HepG2 (cell line): ENCODE results near the gene MAP2K3. TPM values are rescaled to one million over a fixed set of nuclear protein-coding genes. Genes with fewer than 3 reads are reported as not detected.

Experiments used
- ARHGAP35 ChIP-seq: sonication (generic); formaldehyde crosslinking; IDR thresholded peaks from 2 replicates; pipeline ENCODE4 v1.9.0; 2022; ENCODE audit warnings: mild to moderate bottlenecking, inconsistent platforms, moderate library complexity, missing genetic modification reagents, borderline replicate concordance
- IKZF5 ChIP-seq: IDR thresholded peaks from 2 replicates; pipeline ENCODE4 v1.6.1; 2018; ENCODE audit warnings: missing genetic modification reagents, mild to moderate bottlenecking, missing compliant biosample characterization
- MEIS2 ChIP-seq: sonication (generic); formaldehyde crosslinking; IDR thresholded peaks from 2 replicates; pipeline ENCODE4 v1.9.0; 2021; ENCODE audit warnings: mild to moderate bottlenecking, missing genetic modification reagents
- MYC ChIP-seq: sonication (generic); formaldehyde crosslinking; IDR thresholded peaks from 2 replicates; pipeline ENCODE4 v1.9.0; 2021; ENCODE audit warnings: missing genetic modification reagents, borderline replicate concordance
- NR2C2 ChIP-seq: sonication (generic); formaldehyde crosslinking; IDR thresholded peaks from 2 replicates; pipeline ENCODE4 v1.4.0; 2020; ENCODE audit warnings: missing genetic modification reagents, mild to moderate bottlenecking, moderate library complexity, borderline replicate concordance
- POLR2AphosphoS5 ChIP-seq: IDR thresholded peaks from 2 replicates; pipeline ENCODE4 v1.6.1; 2012; ENCODE audit warnings: low read depth, low read length
- SIN3B ChIP-seq: fragments of 150-350 bp; IDR thresholded peaks from 2 replicates; pipeline ENCODE4 v1.6.1; 2014; ENCODE audit warnings: low read length
- SRY ChIP-seq: sonication (generic); formaldehyde crosslinking; IDR thresholded peaks from 2 replicates; pipeline ENCODE4 v1.8.0; 2022; ENCODE audit warnings: mild to moderate bottlenecking, missing genetic modification reagents
- TFE3 ChIP-seq: IDR thresholded peaks from 2 replicates; pipeline ENCODE4 v1.6.1; 2016
- YEATS4 ChIP-seq: sonication (generic); formaldehyde crosslinking; IDR thresholded peaks from 2 replicates; pipeline ENCODE4 v1.4.0; 2020; ENCODE audit warnings: missing genetic modification reagents, borderline replicate concordance
- ZHX2 ChIP-seq, 2 experiments: sonication (generic) in 1 of 2; formaldehyde crosslinking in 1 of 2; IDR thresholded peaks; 2 replicates each; pipeline versions ENCODE4 v1.6.1 to v1.9.0; 2014 to 2022; ENCODE audit warnings: antibody characterized with exemption in 1 of 2, borderline replicate concordance in 1 of 2, inconsistent platforms in 1 of 2, low read depth in 1 of 2, missing genetic modification reagents in 1 of 2
- ZNF232 ChIP-seq: sonication (generic); formaldehyde crosslinking; IDR thresholded peaks from 2 replicates; pipeline ENCODE4 v1.4.0; 2020; ENCODE audit warnings: missing genetic modification reagents, borderline replicate concordance
- ZNF432 ChIP-seq: sonication (generic); formaldehyde crosslinking; IDR thresholded peaks from 2 replicates; pipeline ENCODE4 v1.5.0; 2020; ENCODE audit warnings: missing genetic modification reagents, mild to moderate bottlenecking, borderline replicate concordance
- ZNF451 ChIP-seq: sonication (generic); formaldehyde crosslinking; IDR thresholded peaks from 2 replicates; pipeline ENCODE4 v1.5.0; 2020; ENCODE audit warnings: mild to moderate bottlenecking, missing genetic modification reagents
- ZNF878 ChIP-seq: sonication (generic); formaldehyde crosslinking; IDR thresholded peaks from 2 replicates; pipeline ENCODE4 v1.8.1; 2023; ENCODE audit warnings: mild to moderate bottlenecking, missing genetic modification reagents, moderate library complexity
- polyA plus RNA-seq, 8 experiments: library from polyadenylated mRNA; depleted of rRNA in 3 of 8; stranded (reverse) in 7 of 8; unstranded in 1 of 8; fragments of >200 nt; fragmentation: Illumina TruSeq in 4 of 8; extraction: Trizol in 4 of 8; gene quantifications; 2 replicates each; pipeline versions ENCODE4 v1.2.1 to v1.2.3, GENCODE V29; 2011 to 2016; ENCODE audit warnings: low read depth in 4 of 8, missing spikeins in 1 of 8, mixed read lengths in 1 of 8; ENCODE audit not compliant: insufficient read depth in 1 of 8
- total RNA-seq, 5 experiments: library from RNA; depleted of rRNA; stranded (reverse); fragments of >200 nt; fragmentation: Illumina TruSeq; extraction: Trizol; gene quantifications; 2 replicates each; pipeline ENCODE4 v1.2.3, GENCODE V29; 2016; ENCODE audit warnings: low read depth in 1 of 5
- TF ChIP-seq, protein P1 (sequence below): sonication (generic); formaldehyde crosslinking; IDR thresholded peaks from 2 replicates; pipeline ENCODE4 v1.5.0; 2020; ENCODE audit warnings: missing genetic modification reagents
- TF ChIP-seq, protein P2 (sequence below): sonication (generic); formaldehyde crosslinking; IDR thresholded peaks from 2 replicates; pipeline ENCODE4 v1.9.0; 2022; ENCODE audit warnings: missing genetic modification reagents, mild to moderate bottlenecking, borderline replicate concordance

Gene MAP2K3
- total and polyA plus RNA-seq, 2 of the 13 experiments (the other 11 are each of a cell fraction or from before 2014, with no cell fraction given): 20.5 to 27.4 TPM

GRCh38 chr17:21286066-21286770 is 1.7 kb downstream of the MAP2K3 start (continued):
- TF ChIP-seq ZNF451 (no peak), ZHX2 (IDR thresholded peaks at IDR 0.05; ENCODE audit: low read depth) (no peak), ZHX2 (CRISPR knock-in tag; IDR thresholded peaks at IDR 0.05; ENCODE audit: borderline replicate concordance) (no peak), ZNF878 (peak; percentile 66; the same call in 1 of the 2 replicates), ARHGAP35 (CRISPR knock-in tag) (no peak), NR2C2 (CRISPR knock-in tag) (0 out of 2 replicates have a peak, but pooled peaks have one; percentile 21), MYC (CRISPR knock-in tag) (peak; percentile 90; the same call in 1 of the 2 replicates), POLR2AphosphoS5 (peak; percentile 83), YEATS4 (CRISPR knock-in tag) (peak; percentile 54), SRY (CRISPR knock-in tag) (no peak), IKZF5 (CRISPR knock-in tag) (peak; percentile 44; the same call in 1 of the 2 replicates), TFE3 (CRISPR knock-in tag) (peak; percentile 75), ZNF232 (CRISPR knock-in tag) (peak; percentile 61; the same call in 1 of the 2 replicates), ZNF432 (CRISPR knock-in tag) (no peak), MEIS2 (peak; percentile 32; the same call in 1 of the 2 replicates), SIN3B (no peak; the same call in 1 of the 2 replicates)
- TF ChIP-seq, protein P1, sequence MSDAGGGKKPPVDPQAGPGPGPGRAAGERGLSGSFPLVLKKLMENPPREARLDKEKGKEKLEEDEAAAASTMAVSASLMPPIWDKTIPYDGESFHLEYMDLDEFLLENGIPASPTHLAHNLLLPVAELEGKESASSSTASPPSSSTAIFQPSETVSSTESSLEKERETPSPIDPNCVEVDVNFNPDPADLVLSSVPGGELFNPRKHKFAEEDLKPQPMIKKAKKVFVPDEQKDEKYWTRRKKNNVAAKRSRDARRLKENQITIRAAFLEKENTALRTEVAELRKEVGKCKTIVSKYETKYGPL (CRISPR knock-in tag): peak; percentile 94
- TF ChIP-seq, protein P2, sequence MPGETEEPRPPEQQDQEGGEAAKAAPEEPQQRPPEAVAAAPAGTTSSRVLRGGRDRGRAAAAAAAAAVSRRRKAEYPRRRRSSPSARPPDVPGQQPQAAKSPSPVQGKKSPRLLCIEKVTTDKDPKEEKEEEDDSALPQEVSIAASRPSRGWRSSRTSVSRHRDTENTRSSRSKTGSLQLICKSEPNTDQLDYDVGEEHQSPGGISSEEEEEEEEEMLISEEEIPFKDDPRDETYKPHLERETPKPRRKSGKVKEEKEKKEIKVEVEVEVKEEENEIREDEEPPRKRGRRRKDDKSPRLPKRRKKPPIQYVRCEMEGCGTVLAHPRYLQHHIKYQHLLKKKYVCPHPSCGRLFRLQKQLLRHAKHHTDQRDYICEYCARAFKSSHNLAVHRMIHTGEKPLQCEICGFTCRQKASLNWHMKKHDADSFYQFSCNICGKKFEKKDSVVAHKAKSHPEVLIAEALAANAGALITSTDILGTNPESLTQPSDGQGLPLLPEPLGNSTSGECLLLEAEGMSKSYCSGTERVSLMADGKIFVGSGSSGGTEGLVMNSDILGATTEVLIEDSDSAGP (CRISPR knock-in tag): peak; percentile 47; the same call in 1 of the 2 replicates
